ENCODE measurements around the gene ZNF598. TPM values are rescaled to one million over a fixed set of nuclear protein-coding genes. Genes with fewer than 3 reads are reported as not detected.

The ZNF598 gene
- total RNA-seq, 2 experiments from 2014 or later: 39.7 to 43.6 TPM

- peaks cover 42% of the 10 kb centered on the region for H3K4me1 Mint-ChIP-seq (ENCODE audit: low read depth)
- Histone ChIP-seq H3K27me3 (ENCODE audit: control insufficient read depth in 1 of 2, insufficient read depth in 2 of 2, low read length in 2 of 2) (no peaks in the 10 kb centered on the region), H3K4me3 (ENCODE audit: low read length) (peak overlapping the region; percentile 91), H3K9me3 (ENCODE audit: control insufficient read depth in 1 of 2, insufficient read depth in 1 of 2, low read length in 2 of 2) (no peaks in the 10 kb centered on the region), H3K36me3 (ENCODE audit: insufficient read depth, low read length) (peaks cover 34% of the 10 kb centered on the region), H3K27ac (ENCODE audit: low read depth in 1 of 2, low read length in 2 of 2) (peak overlapping the region; percentile 96 to 99), H3K4me1 (ENCODE audit: insufficient read depth, low read length) (peaks cover 54% of the 10 kb centered on the region)
- H3K36me3 Mint-ChIP-seq (ENCODE audit: low read depth): peaks cover 52% of the 10 kb centered on the region
- H3K27me3 Mint-ChIP-seq: no peaks in the 10 kb centered on the region
- H3K9me3 Mint-ChIP-seq: no peaks in the 10 kb centered on the region
- H3K4me3 Mint-ChIP-seq: peak overlapping the region; percentile 98
- no peak for DNase-seq
- intact Hi-C loops (cut with DNase I, micrococcal nuclease): loop anchor here in 1 of 2 experiments (10.0 kb wide), 1 partner anchor 1271 kb away; the partner anchor contains the start of gene WDR24
- no peak for ATAC-seq (ENCODE audit: poor library complexity)
- H3K27ac Mint-ChIP-seq: peak overlapping the region; percentile 98
- POLR2A ChIA-PET: interaction anchor here (0.6 to 3.5 kb wide), 37 partner anchors 8 to 1169 kb away, joined by 3 to 62 read pairs (median 5); partner anchors contain the start of genes ECI1, FAHD1, FLYWCH2 and GFER
- TF ChIP-seq CTCF (IDR thresholded peaks at IDR 0.05): no peak
- CTCF ChIA-PET: no interaction called here
These were observed 44.1 kb downstream of the ZNF598 start for GRCh38 chr16:1965396-1966001.

GRCh38 chr16:1964506-1965395, 44.9 kb downstream of the ZNF598 start, which contains the start of gene RPS2:
TSS of gene RPS2 (minus strand) at chr16:1964826. CDS start at chr16:1964625, 201 bp downstream.
- ChIA-PET CTCF (interaction anchor here (0.7 to 2.3 kb wide), 4 partner anchors 83 to 259 kb away, joined by 3 to 7 read pairs (median 4); partner anchors contain the start of genes NTHL1, TRAF7 and TSC2), POLR2A (interaction anchor here (0.6 to 3.5 kb wide), 45 partner anchors 9 to 1914 kb away, joined by 3 to 62 read pairs (median 5); partner anchors contain the start of genes CCNF, ECI1, ELOB and FAHD1)
- Mint-ChIP-seq H3K9me3 (no peaks in the 10 kb centered on the region), H3K4me3 (peak within 1 kb of the TSS; percentile 98), H3K27me3 (no peaks in the 10 kb centered on the region), H3K4me1 (ENCODE audit: low read depth) (peaks cover 50% of the 10 kb centered on the region), H3K27ac (peak within 1 kb of the TSS; percentile 98), H3K36me3 (ENCODE audit: low read depth) (peaks cover 55% of the 10 kb centered on the region)
- no peak for TF ChIP-seq CTCF (IDR thresholded peaks at IDR 0.05)
- H3K4me3 ChIP-seq (ENCODE audit: low read length): peak within 1 kb of the TSS; percentile 91
- DNase-seq (peak; percentile 96 to 100 (median 98)), ATAC-seq (ENCODE audit: poor library complexity) (peak; percentile 89)
- H3K36me3 ChIP-seq (ENCODE audit: insufficient read depth, low read length): peaks cover 34% of the 10 kb centered on the region
- H3K27me3 ChIP-seq (ENCODE audit: control insufficient read depth in 1 of 2, insufficient read depth in 2 of 2, low read length in 2 of 2): no peaks in the 10 kb centered on the region
- H3K27ac ChIP-seq (ENCODE audit: low read depth in 1 of 2, low read length in 2 of 2): peak within 1 kb of the TSS; percentile 96 to 99
- peaks cover 58% of the 10 kb centered on the region for H3K4me1 ChIP-seq (ENCODE audit: insufficient read depth, low read length)
- intact Hi-C loops (cut with DNase I, micrococcal nuclease): loop anchor here in 1 of 2 experiments (10.0 kb wide), 1 partner anchor 1270 kb away; the partner anchor contains the start of gene WDR24
- no peaks in the 10 kb centered on the region for H3K9me3 ChIP-seq (ENCODE audit: control insufficient read depth in 1 of 2, insufficient read depth in 1 of 2, low read length in 2 of 2)

Measured in CD4-positive, alpha-beta T cell (primary cell).